ENCODE results near the gene C10orf90.

DNA sequence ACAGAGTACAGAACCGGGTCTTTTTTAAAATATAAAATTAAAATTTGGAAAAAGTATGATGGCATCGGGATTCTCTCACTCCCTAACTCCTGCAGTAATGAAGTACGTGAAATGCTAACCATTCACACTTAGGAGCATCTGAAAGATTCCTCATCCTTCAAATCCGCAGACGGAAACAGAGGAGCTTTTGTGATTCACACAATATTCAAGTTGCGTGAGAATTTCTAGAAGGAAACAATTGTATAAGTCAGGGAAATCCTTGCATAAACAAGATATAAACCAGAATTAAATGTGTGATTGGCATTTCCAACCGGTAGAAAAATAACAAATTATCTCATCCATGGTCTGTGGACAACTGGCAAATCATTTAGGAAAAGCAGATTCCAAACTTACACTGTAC is 179.0 kb downstream of the C10orf90 start:
- TF ChIP-seq, protein P1, sequence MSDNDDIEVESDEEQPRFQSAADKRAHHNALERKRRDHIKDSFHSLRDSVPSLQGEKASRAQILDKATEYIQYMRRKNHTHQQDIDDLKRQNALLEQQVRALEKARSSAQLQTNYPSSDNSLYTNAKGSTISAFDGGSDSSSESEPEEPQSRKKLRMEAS (IDR thresholded peaks at IDR 0.05), result no peak
- TF ChIP-seq RAD21 (IDR thresholded peaks at IDR 0.05), result no peak
- TF ChIP-seq YY1 (IDR thresholded peaks at IDR 0.05), result no peak
- TF ChIP-seq, protein P2, sequence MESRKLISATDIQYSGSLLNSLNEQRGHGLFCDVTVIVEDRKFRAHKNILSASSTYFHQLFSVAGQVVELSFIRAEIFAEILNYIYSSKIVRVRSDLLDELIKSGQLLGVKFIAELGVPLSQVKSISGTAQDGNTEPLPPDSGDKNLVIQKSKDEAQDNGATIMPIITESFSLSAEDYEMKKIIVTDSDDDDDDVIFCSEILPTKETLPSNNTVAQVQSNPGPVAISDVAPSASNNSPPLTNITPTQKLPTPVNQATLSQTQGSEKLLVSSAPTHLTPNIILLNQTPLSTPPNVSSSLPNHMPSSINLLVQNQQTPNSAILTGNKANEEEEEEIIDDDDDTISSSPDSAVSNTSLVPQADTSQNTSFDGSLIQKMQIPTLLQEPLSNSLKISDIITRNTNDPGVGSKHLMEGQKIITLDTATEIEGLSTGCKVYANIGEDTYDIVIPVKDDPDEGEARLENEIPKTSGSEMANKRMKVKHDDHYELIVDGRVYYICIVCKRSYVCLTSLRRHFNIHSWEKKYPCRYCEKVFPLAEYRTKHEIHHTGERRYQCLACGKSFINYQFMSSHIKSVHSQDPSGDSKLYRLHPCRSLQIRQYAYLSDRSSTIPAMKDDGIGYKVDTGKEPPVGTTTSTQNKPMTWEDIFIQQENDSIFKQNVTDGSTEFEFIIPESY (IDR thresholded peaks at IDR 0.05), result no peak
- TF ChIP-seq, protein P3, sequence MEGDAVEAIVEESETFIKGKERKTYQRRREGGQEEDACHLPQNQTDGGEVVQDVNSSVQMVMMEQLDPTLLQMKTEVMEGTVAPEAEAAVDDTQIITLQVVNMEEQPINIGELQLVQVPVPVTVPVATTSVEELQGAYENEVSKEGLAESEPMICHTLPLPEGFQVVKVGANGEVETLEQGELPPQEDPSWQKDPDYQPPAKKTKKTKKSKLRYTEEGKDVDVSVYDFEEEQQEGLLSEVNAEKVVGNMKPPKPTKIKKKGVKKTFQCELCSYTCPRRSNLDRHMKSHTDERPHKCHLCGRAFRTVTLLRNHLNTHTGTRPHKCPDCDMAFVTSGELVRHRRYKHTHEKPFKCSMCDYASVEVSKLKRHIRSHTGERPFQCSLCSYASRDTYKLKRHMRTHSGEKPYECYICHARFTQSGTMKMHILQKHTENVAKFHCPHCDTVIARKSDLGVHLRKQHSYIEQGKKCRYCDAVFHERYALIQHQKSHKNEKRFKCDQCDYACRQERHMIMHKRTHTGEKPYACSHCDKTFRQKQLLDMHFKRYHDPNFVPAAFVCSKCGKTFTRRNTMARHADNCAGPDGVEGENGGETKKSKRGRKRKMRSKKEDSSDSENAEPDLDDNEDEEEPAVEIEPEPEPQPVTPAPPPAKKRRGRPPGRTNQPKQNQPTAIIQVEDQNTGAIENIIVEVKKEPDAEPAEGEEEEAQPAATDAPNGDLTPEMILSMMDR (IDR thresholded peaks at IDR 0.05; ENCODE audit: low read depth, low read length, missing input control), result no peak
- no peak for TF ChIP-seq TAF1 (conservative IDR thresholded peaks at IDR 0.05)
- TF ChIP-seq JUND (IDR thresholded peaks at IDR 0.05), result no peak
- TF ChIP-seq FOXA2 (IDR thresholded peaks at IDR 0.05), result no peak
- no peak for TF ChIP-seq GABPA (IDR thresholded peaks at IDR 0.05 in 1 of 2, conservative IDR thresholded peaks at IDR 0.05 in 1 of 2)
- TF ChIP-seq, protein P4, sequence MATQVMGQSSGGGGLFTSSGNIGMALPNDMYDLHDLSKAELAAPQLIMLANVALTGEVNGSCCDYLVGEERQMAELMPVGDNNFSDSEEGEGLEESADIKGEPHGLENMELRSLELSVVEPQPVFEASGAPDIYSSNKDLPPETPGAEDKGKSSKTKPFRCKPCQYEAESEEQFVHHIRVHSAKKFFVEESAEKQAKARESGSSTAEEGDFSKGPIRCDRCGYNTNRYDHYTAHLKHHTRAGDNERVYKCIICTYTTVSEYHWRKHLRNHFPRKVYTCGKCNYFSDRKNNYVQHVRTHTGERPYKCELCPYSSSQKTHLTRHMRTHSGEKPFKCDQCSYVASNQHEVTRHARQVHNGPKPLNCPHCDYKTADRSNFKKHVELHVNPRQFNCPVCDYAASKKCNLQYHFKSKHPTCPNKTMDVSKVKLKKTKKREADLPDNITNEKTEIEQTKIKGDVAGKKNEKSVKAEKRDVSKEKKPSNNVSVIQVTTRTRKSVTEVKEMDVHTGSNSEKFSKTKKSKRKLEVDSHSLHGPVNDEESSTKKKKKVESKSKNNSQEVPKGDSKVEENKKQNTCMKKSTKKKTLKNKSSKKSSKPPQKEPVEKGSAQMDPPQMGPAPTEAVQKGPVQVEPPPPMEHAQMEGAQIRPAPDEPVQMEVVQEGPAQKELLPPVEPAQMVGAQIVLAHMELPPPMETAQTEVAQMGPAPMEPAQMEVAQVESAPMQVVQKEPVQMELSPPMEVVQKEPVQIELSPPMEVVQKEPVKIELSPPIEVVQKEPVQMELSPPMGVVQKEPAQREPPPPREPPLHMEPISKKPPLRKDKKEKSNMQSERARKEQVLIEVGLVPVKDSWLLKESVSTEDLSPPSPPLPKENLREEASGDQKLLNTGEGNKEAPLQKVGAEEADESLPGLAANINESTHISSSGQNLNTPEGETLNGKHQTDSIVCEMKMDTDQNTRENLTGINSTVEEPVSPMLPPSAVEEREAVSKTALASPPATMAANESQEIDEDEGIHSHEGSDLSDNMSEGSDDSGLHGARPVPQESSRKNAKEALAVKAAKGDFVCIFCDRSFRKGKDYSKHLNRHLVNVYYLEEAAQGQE (IDR thresholded peaks at IDR 0.05), result no peak

Data from liver (tissue), 3 donors.